Endodermal cell (in vitro differentiated cells): Measurements from ENCODE around the gene RAPGEF2. TPM values are rescaled to one million over a fixed set of nuclear protein-coding genes. Genes with fewer than 3 reads are reported as not detected.
A peak's percentile ranks its signal among the peaks of the same experiment; 100 is the strongest.

Source experiments
- DNase-seq: peaks from one replicate; pipeline ENCODE4 v3.0.0-alpha.2; 2017
- H3K27ac ChIP-seq: 2 replicates; pipeline ENCODE4 v1.5.1; 2013; ENCODE audit warnings: mild to moderate bottlenecking, low read depth, low read length, moderate library complexity
- H3K27me3 ChIP-seq: 2 replicates; pipeline ENCODE4 v1.6.1; 2013; ENCODE audit warnings: mild to moderate bottlenecking, low read length, moderate library complexity; ENCODE audit not compliant: insufficient read depth, control insufficient read depth, poor library complexity, severe bottlenecking
- H3K36me3 ChIP-seq: 2 replicates; pipeline ENCODE4 v1.7.0; 2013; ENCODE audit warnings: mild to moderate bottlenecking, low read length, moderate library complexity; ENCODE audit not compliant: control insufficient read depth, insufficient read depth
- H3K4me1 ChIP-seq: one replicate; pipeline ENCODE4 v1.7.0; 2013; ENCODE audit warnings: low read length; ENCODE audit not compliant: control insufficient read depth, insufficient read depth
- H3K4me3 ChIP-seq: 2 replicates; pipeline ENCODE4 v1.5.1; 2013; ENCODE audit warnings: mild to moderate bottlenecking, low read length, moderate library complexity
- H3K9ac ChIP-seq: 2 replicates; pipeline ENCODE4 v1.6.1; 2013; ENCODE audit warnings: mild to moderate bottlenecking, low read length, moderate library complexity; ENCODE audit not compliant: poor library complexity, severe bottlenecking; ENCODE audit errors: extremely low read depth
- H3K9me3 ChIP-seq: 2 replicates; pipeline ENCODE4 v1.6.1; 2013; ENCODE audit warnings: mild to moderate bottlenecking, low read length, moderate library complexity; ENCODE audit not compliant: control insufficient read depth
- H3K27ac Mint-ChIP-seq: 2 replicates; pipeline ENCODE4 v1.8.0; 2020; ENCODE audit warnings: mixed read lengths
- H3K27me3 Mint-ChIP-seq: 2 replicates; pipeline ENCODE4 v1.8.0; 2021; ENCODE audit warnings: mild to moderate bottlenecking, mixed read lengths; ENCODE audit not compliant: insufficient read depth
- H3K36me3 Mint-ChIP-seq: 2 replicates; pipeline ENCODE4 v1.8.0; 2020; ENCODE audit warnings: low read depth, mixed read lengths
- H3K4me1 Mint-ChIP-seq: 2 replicates; pipeline ENCODE4 v1.8.0; 2020; ENCODE audit warnings: mixed read lengths
- H3K4me3 Mint-ChIP-seq: 2 replicates; pipeline ENCODE4 v1.8.0; 2020; ENCODE audit warnings: mild to moderate bottlenecking, moderate library complexity, mixed read lengths
- H3K9me3 Mint-ChIP-seq: 2 replicates; pipeline ENCODE4 v1.8.0; 2020; ENCODE audit warnings: mild to moderate bottlenecking, mixed read lengths
- CTCF ChIP-seq: fragments of 200-600 bp; sonication (generic); conservative IDR thresholded peaks from 2 replicates; pipeline ENCODE4 v1.5.0; 2021; ENCODE audit warnings: antibody characterized with exemption, mild to moderate bottlenecking
- WGBS, 2 experiments: methylation state at CpG; one replicate each; pipeline versions ENCODE4 v1.1.5 to v1.1.7; 2013; ENCODE audit warnings: missing lambda C conversion rate in 2 of 2, mixed read lengths in 1 of 2; ENCODE audit not compliant: insufficient coverage in 1 of 2, insufficient read length in 1 of 2; 5-methylcytosine and 5-hydroxymethylcytosine counted together
- total RNA-seq, 2 donors: library from RNA; stranded (reverse); fragmentation: NEBNext Ultra II Directional in 1 of 2; extraction: Animal tissue kit (Norgen Biotek cat#: 25700) in 1 of 2; gene quantifications; 2 replicates in 1 of 2; 3 replicates in 1 of 2; pipeline ENCODE4 v1.2.1, GENCODE V29; 2021

Gene RAPGEF2
- total RNA-seq, 2 donors from 2014 or later, result 63.4 to 78.2 TPM

GRCh38 chr4:159224408-159224807 is 121.5 kb downstream of the RAPGEF2 start:
- TF ChIP-seq CTCF, result no peak
- no peak overlapping the region for H3K4me3 ChIP-seq
- no peak for DNase-seq
- H3K27me3 ChIP-seq, result no peaks in the 10 kb centered on the region
- no peaks in the 10 kb centered on the region for H3K9me3 Mint-ChIP-seq
- peaks cover 41% of the 10 kb centered on the region for H3K4me1 Mint-ChIP-seq
- 84 to 96% methylated on average over 3 of the region's 3 CpGs for WGBS, 2 experiments
- peaks cover 8% of the 10 kb centered on the region for H3K4me1 ChIP-seq
- no peak overlapping the region for H3K9ac ChIP-seq
- no peaks in the 10 kb centered on the region for H3K27me3 Mint-ChIP-seq
- H3K36me3 ChIP-seq, result no peaks in the 10 kb centered on the region
- H3K36me3 Mint-ChIP-seq, result peaks cover 5% of the 10 kb centered on the region
- H3K27ac Mint-ChIP-seq, result no peak overlapping the region
- H3K9me3 ChIP-seq, result no peaks in the 10 kb centered on the region
- H3K27ac ChIP-seq, result no peak overlapping the region
- no peak overlapping the region for H3K4me3 Mint-ChIP-seq

- no peak for DNase-seq
- H3K27me3 ChIP-seq, result no peaks in the 10 kb centered on the region
- Mint-ChIP-seq H3K4me3 (no peak overlapping the region), H3K27ac (peak overlapping the region; percentile 63), H3K36me3 (peaks cover 6% of the 10 kb centered on the region), H3K9me3 (peaks cover 3% of the 10 kb centered on the region), H3K4me1 (peaks cover 44% of the 10 kb centered on the region), H3K27me3 (no peaks in the 10 kb centered on the region)
- WGBS, 2 experiments, result 84% methylated on average over 3 of the region's 3 CpGs; no CpG with 5 or more reads in 1 of the 2 experiments
- H3K9ac ChIP-seq, result no peak overlapping the region
- H3K36me3 ChIP-seq, result no peaks in the 10 kb centered on the region
- no peak overlapping the region for H3K4me3 ChIP-seq
- peak overlapping the region; percentile 59 for H3K27ac ChIP-seq
- peaks cover 4% of the 10 kb centered on the region for H3K9me3 ChIP-seq
- TF ChIP-seq CTCF, result no peak
- peaks cover 8% of the 10 kb centered on the region for H3K4me1 ChIP-seq
These were observed 124.5 kb downstream of the RAPGEF2 start for GRCh38 chr4:159227378-159227777.

- WGBS, 2 experiments, result 62 to 79% methylated on average over 6 to 11 of the region's 11 CpGs
- H3K27me3 Mint-ChIP-seq, result no peaks in the 10 kb centered on the region
- peaks cover 8% of the 10 kb centered on the region for H3K4me1 ChIP-seq
- H3K9ac ChIP-seq, result peak overlapping the region; percentile 23
- H3K4me3 ChIP-seq, result no peak overlapping the region
- no peaks in the 10 kb centered on the region for H3K36me3 ChIP-seq
- H3K27ac Mint-ChIP-seq, result peak overlapping the region; percentile 63
- no peaks in the 10 kb centered on the region for H3K27me3 ChIP-seq
- peaks cover 8% of the 10 kb centered on the region for H3K36me3 Mint-ChIP-seq
- no peak overlapping the region for H3K4me3 Mint-ChIP-seq
- peaks cover 4% of the 10 kb centered on the region for H3K9me3 Mint-ChIP-seq
- H3K9me3 ChIP-seq, result peaks cover 7% of the 10 kb centered on the region
- DNase-seq, result peak; percentile 70
- H3K27ac ChIP-seq, result peak overlapping the region; percentile 59
- TF ChIP-seq CTCF, result no peak
- H3K4me1 Mint-ChIP-seq, result peaks cover 44% of the 10 kb centered on the region
These were observed 125.1 kb downstream of the RAPGEF2 start for GRCh38 chr4:159227984-159228383.
